H1 (cell line): Measurements from ENCODE around the gene MEGF9. TPM values are rescaled to one million over a fixed set of nuclear protein-coding genes. Genes with fewer than 3 reads are reported as not detected.

Experiments
- CTCF ChIA-PET: fragments of 300-600 bp; sonication (Branson Sonifier 250); formaldehyde crosslinking; loops from one replicate; lab custom pipeline; 2021; ENCODE audit not compliant: partially characterized antibody; lab: Charles Lee
- POLR2A ChIA-PET: fragments of 300-600 bp; sonication (Branson Sonifier 250); formaldehyde crosslinking; loops from one replicate; lab custom pipeline; 2021; ENCODE audit warnings: inconsistent platforms; ENCODE audit not compliant: partially characterized antibody; lab: Charles Lee
- DNase-seq, 2 experiments: peaks; one replicate each; pipeline versions ENCODE4 v3.0.0 to v3.0.0-alpha.2; 2010 to 2022; ENCODE audit warnings: low spot score in 2 of 2, low read depth in 1 of 2, mixed read lengths in 1 of 2
- FAIRE-seq: peaks from 2 replicates; lab custom pipeline; 2011; peaks lifted over from hg19 to GRCh38; lab: Jason Lieb, UNC
- H2AFZ ChIP-seq: 2 replicates; pipeline ENCODE4 v1.8.1; 2012; ENCODE audit warnings: low read length, inconsistent platforms
- H2AK5ac ChIP-seq: 2 replicates; pipeline ENCODE4 v1.6.1; 2013; ENCODE audit warnings: low read depth, low read length
- H2BK120ac ChIP-seq: replicated peaks from 2 replicates; pipeline ENCODE3; 2013; ENCODE audit warnings: low read depth, low read length, inconsistent platforms
- H2BK12ac ChIP-seq: 2 replicates; pipeline ENCODE4 v1.6.1; 2013; ENCODE audit warnings: low read depth, low read length
- H2BK15ac ChIP-seq: 2 replicates; pipeline ENCODE4 v1.6.1; 2013; ENCODE audit warnings: low read length
- H2BK20ac ChIP-seq: 2 replicates; pipeline ENCODE4 v1.6.1; 2013; ENCODE audit warnings: low read length
- H2BK5ac ChIP-seq: 2 replicates; pipeline ENCODE4 v1.6.1; 2013; ENCODE audit warnings: low read depth, low read length
- H3K14ac ChIP-seq: 2 replicates; pipeline ENCODE4 v1.6.1; 2013; ENCODE audit warnings: inconsistent platforms; ENCODE audit not compliant: insufficient read length
- H3K18ac ChIP-seq: 2 replicates; pipeline ENCODE4 v1.6.1; 2013; ENCODE audit warnings: low read length; ENCODE audit errors: extremely low read depth
- H3K23ac ChIP-seq: 2 replicates; pipeline ENCODE4 v1.6.1; 2013; ENCODE audit warnings: inconsistent platforms; ENCODE audit not compliant: insufficient read length
- H3K23me2 ChIP-seq: 2 replicates; pipeline ENCODE4 v1.6.1; 2013; ENCODE audit warnings: low read depth, low read length
- H3K27ac ChIP-seq: 2 replicates; pipeline ENCODE4 v1.6.1; 2011; ENCODE audit warnings: low read depth, low read length, inconsistent platforms
- H3K27me3 ChIP-seq, 4 experiments: replicated peaks in 1 of 4; 1 replicate in 1 of 4; 2 replicates in 3 of 4; pipeline versions ENCODE4 v1.6.1 to v1.8.1; 2011 to 2013; ENCODE audit warnings: low read length in 3 of 4, mild to moderate bottlenecking in 3 of 4, inconsistent platforms in 2 of 4, mixed read lengths in 2 of 4, moderate library complexity in 1 of 4; ENCODE audit not compliant: control insufficient read depth in 3 of 4, insufficient read depth in 3 of 4; ENCODE audit errors: extremely low read depth in 1 of 4
- H3K36me3 ChIP-seq, 4 experiments: 2 replicates each; pipeline versions ENCODE4 v1.6.1 to v1.8.1; 2011 to 2013; ENCODE audit warnings: mild to moderate bottlenecking in 4 of 4, low read length in 3 of 4, moderate library complexity in 2 of 4, control low read depth in 1 of 4, inconsistent platforms in 1 of 4; ENCODE audit not compliant: insufficient read depth in 4 of 4, control insufficient read depth in 2 of 4
- H3K4ac ChIP-seq: replicated peaks from 2 replicates; pipeline ENCODE3; 2013; ENCODE audit warnings: low read length, low read depth, mixed read lengths, inconsistent platforms; ENCODE audit not compliant: insufficient read length
- H3K4me1 ChIP-seq, 4 experiments: replicated peaks in 1 of 4; 1 replicate in 1 of 4; 2 replicates in 3 of 4; pipeline versions ENCODE4 v1.6.1 to v1.8.1; 2011 to 2013; ENCODE audit warnings: low read length in 3 of 4, inconsistent platforms in 2 of 4, mixed read lengths in 1 of 4; ENCODE audit not compliant: insufficient read depth in 4 of 4, control insufficient read depth in 3 of 4
- H3K4me2 ChIP-seq, 2 experiments: 2 replicates each; pipeline versions ENCODE4 v1.6.1 to v1.8.1; 2011 to 2013; ENCODE audit warnings: low read depth in 2 of 2, low read length in 2 of 2, control low read depth in 1 of 2, inconsistent platforms in 1 of 2, mild to moderate bottlenecking in 1 of 2; ENCODE audit not compliant: insufficient read depth in 1 of 2
- H3K4me3 ChIP-seq, 4 experiments: fragments of 200-600, 300-600 bp in 1 of 4; sonication (generic), shearing (Covaris generic), sonication (Bioruptor Twin) in 1 of 4; 2 replicates each; pipeline versions ENCODE4 v1.5.1 to v1.8.1; 2011 to 2016; ENCODE audit warnings: low read length in 4 of 4, low read depth in 3 of 4, control low read depth in 2 of 4, inconsistent platforms in 2 of 4, mild to moderate bottlenecking in 2 of 4, mixed read lengths in 1 of 4, moderate library complexity in 1 of 4; ENCODE audit not compliant: insufficient read depth in 2 of 4; ENCODE audit errors: extremely low read depth in 1 of 4
- H3K56ac ChIP-seq: replicated peaks from 2 replicates; pipeline ENCODE3; 2013; ENCODE audit warnings: low read depth, mild to moderate bottlenecking, mixed read lengths, low read length, inconsistent platforms; ENCODE audit not compliant: insufficient read length
- H3K79me1 ChIP-seq: 2 replicates; pipeline ENCODE4 v1.6.1; 2013; ENCODE audit warnings: low read depth, low read length, control low read depth
- H3K79me2 ChIP-seq, 2 experiments: 2 replicates each; pipeline versions ENCODE4 v1.6.1 to v1.8.1; 2012 to 2013; ENCODE audit warnings: low read length in 2 of 2, mild to moderate bottlenecking in 2 of 2, inconsistent platforms in 1 of 2; ENCODE audit not compliant: insufficient read depth in 2 of 2, control insufficient read depth in 1 of 2
- H3K9ac ChIP-seq, 4 experiments: replicated peaks in 1 of 4; 1 replicate in 1 of 4; 2 replicates in 3 of 4; pipeline versions ENCODE4 v1.6.1 to v1.8.1; 2011 to 2013; ENCODE audit warnings: low read depth in 3 of 4, low read length in 3 of 4, control low read depth in 2 of 4, mild to moderate bottlenecking in 2 of 4, moderate library complexity in 2 of 4, inconsistent platforms in 1 of 4; ENCODE audit errors: extremely low read depth in 1 of 4
- H3K9me3 ChIP-seq, 2 experiments: 2 replicates each; pipeline versions ENCODE4 v1.6.1 to v1.8.1; 2012 to 2013; ENCODE audit warnings: mild to moderate bottlenecking in 2 of 2, moderate library complexity in 2 of 2, control low read depth in 1 of 2, inconsistent platforms in 1 of 2, low read depth in 1 of 2, low read length in 1 of 2, mixed read lengths in 1 of 2; ENCODE audit not compliant: insufficient read depth in 2 of 2
- H4K20me1 ChIP-seq, 2 experiments: replicated peaks in 1 of 2; 2 replicates each; pipeline versions ENCODE3 to v1.8.1; 2011 to 2013; ENCODE audit warnings: inconsistent platforms in 2 of 2, low read length in 2 of 2, mild to moderate bottlenecking in 1 of 2; ENCODE audit not compliant: insufficient read depth in 2 of 2, control insufficient read depth in 1 of 2
- H4K5ac ChIP-seq: 2 replicates; pipeline ENCODE4 v1.6.1; 2013; ENCODE audit warnings: low read length, low read depth, mixed read lengths, inconsistent platforms; ENCODE audit not compliant: insufficient read length
- H4K8ac ChIP-seq: 2 replicates; pipeline ENCODE4 v1.8.0; 2013; ENCODE audit warnings: mild to moderate bottlenecking, moderate library complexity, low read length, inconsistent platforms; ENCODE audit not compliant: insufficient read depth; ENCODE audit errors: extremely low read depth
- H4K91ac ChIP-seq: replicated peaks from 2 replicates; pipeline ENCODE3; 2013; ENCODE audit warnings: low read length, mixed read lengths, inconsistent platforms; ENCODE audit not compliant: insufficient read length
- CHD1 ChIP-seq: IDR thresholded peaks from 2 replicates; pipeline ENCODE4 v1.6.1; 2012; ENCODE audit warnings: low read depth, low read length, improper control_type of control experiment
- CHD2 ChIP-seq: IDR thresholded peaks from 2 replicates; pipeline ENCODE4 v1.6.1; 2012; ENCODE audit warnings: low read length, improper control_type of control experiment
- EP300 ChIP-seq, 2 experiments: IDR thresholded peaks; 1 replicate in 1 of 2; 2 replicates in 1 of 2; pipeline ENCODE4 v1.6.1; 2011 to 2012; ENCODE audit warnings: low read depth in 2 of 2, low read length in 2 of 2, mild to moderate bottlenecking in 2 of 2, borderline replicate concordance in 1 of 2, inconsistent platforms in 1 of 2, moderate library complexity in 1 of 2
- EZH2 ChIP-seq: fragments of 200-600 bp; sonication (generic); IDR thresholded peaks from 2 replicates; pipeline ENCODE4 v1.7.1; 2012; ENCODE audit warnings: low read depth, mild to moderate bottlenecking, moderate library complexity, low read length, inconsistent platforms; ENCODE audit not compliant: severe bottlenecking
- GABPA ChIP-seq: IDR thresholded peaks from 2 replicates; pipeline ENCODE4 v1.6.1; 2011; ENCODE audit warnings: mild to moderate bottlenecking, low read length, moderate library complexity, borderline replicate concordance; ENCODE audit not compliant: insufficient read depth
- JUN ChIP-seq: IDR thresholded peaks from 2 replicates; pipeline ENCODE4 v1.6.1; 2011; ENCODE audit warnings: low read depth, mild to moderate bottlenecking, improper control_type of control experiment, low read length
- JUND ChIP-seq: IDR thresholded peaks from 2 replicates; pipeline ENCODE4 v1.6.1; 2011; ENCODE audit warnings: mild to moderate bottlenecking, improper control_type of control experiment, low read length
- PHF8 ChIP-seq: fragments of 200-600 bp; sonication (generic); conservative IDR thresholded peaks from 2 replicates; pipeline ENCODE4 v1.7.1; 2012; ENCODE audit warnings: low read depth, mild to moderate bottlenecking, inconsistent platforms, low read length, moderate library complexity
- RAD21 ChIP-seq, 2 experiments: IDR thresholded peaks in 1 of 2; conservative IDR thresholded peaks in 1 of 2; 2 replicates each; pipeline ENCODE4 v1.6.1; 2011; ENCODE audit warnings: low read depth in 2 of 2, low read length in 2 of 2, improper control_type of control experiment in 1 of 2, inconsistent platforms in 1 of 2, mild to moderate bottlenecking in 1 of 2, moderate library complexity in 1 of 2
- RBBP5 ChIP-seq: IDR thresholded peaks from 2 replicates; pipeline ENCODE4 v1.7.1; 2012; ENCODE audit warnings: low read depth, mild to moderate bottlenecking, inconsistent platforms, low read length, moderate library complexity, borderline replicate concordance
- YY1 ChIP-seq: IDR thresholded peaks from 2 replicates; pipeline ENCODE4 v1.6.1; 2011; ENCODE audit warnings: low read depth, mild to moderate bottlenecking, low read length
- polyA plus RNA-seq, 7 experiments: library from polyadenylated mRNA; depleted of rRNA in 3 of 7; stranded (reverse) in 5 of 7; unstranded in 2 of 7; fragments of >200 nt in 5 of 7; fragments of 200-250 nt in 2 of 7; gene quantifications; 1 replicate in 5 of 7; 2 replicates in 1 of 7; 4 replicates in 1 of 7; pipeline versions ENCODE4 v1.2.1 to v1.2.3, GENCODE V29; 2011 to 2013; ENCODE audit warnings: missing spikeins in 2 of 7, mixed read lengths in 2 of 7
- total RNA-seq: library from RNA; stranded (reverse); fragmentation: NEBNext Ultra II Directional; extraction: Animal tissue kit (Norgen Biotek cat#: 25700); gene quantifications from 2 replicates; pipeline ENCODE4 v1.2.1, GENCODE V29; 2021

The MEGF9 gene
- total and polyA plus RNA-seq, 2 of the 8 experiments (the other 6 are each of a cell fraction or from before 2014, with no cell fraction given): 0.45 to 1.8 TPM

DNA sequence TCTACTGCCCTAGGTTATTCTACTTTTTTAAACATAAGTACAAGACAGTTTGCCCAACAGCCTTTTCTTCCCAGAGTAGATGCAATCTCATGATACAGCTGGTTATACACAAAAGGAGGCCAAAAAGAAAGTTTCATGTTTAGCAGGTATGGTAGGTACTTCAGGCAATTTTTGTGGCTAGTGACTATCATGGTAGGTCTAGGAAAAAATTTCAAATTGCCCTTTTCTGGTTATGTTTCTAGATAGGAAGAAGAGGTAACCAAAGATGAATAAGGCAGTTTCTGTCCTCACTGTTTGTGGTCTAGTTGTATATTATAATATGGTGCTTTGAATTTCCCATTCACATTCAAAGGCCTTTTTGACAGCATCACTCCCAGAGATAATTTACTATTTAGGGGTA lies 19.7 kb downstream of the MEGF9 start:
- H4K91ac ChIP-seq: no peak overlapping the region
- no peak overlapping the region for H2BK120ac ChIP-seq
- FAIRE-seq: no peak
- no peak overlapping the region for H2AK5ac ChIP-seq
- H3K27me3 ChIP-seq: peaks cover 54 to 86% (median 77%) of the 10 kb centered on the region in 4 experiments
- no peak overlapping the region for H2BK5ac ChIP-seq
- no peaks in the 10 kb centered on the region for H3K4me1 ChIP-seq
- no peak overlapping the region for H3K4me3 ChIP-seq
- H3K23me2 ChIP-seq: no peaks in the 10 kb centered on the region
- H3K9ac ChIP-seq: no peak overlapping the region
- H3K4ac ChIP-seq: no peak overlapping the region
- no peak overlapping the region for H4K8ac ChIP-seq
- no peak overlapping the region for H3K14ac ChIP-seq
- no peak overlapping the region for H2BK20ac ChIP-seq
- CTCF ChIA-PET: no interaction called here
- peaks cover 13 to 16% of the 10 kb centered on the region in 2 experiments for H4K20me1 ChIP-seq
- H3K27ac ChIP-seq: no peak overlapping the region
- no peak overlapping the region for H2BK12ac ChIP-seq
- H3K4me2 ChIP-seq: no peak overlapping the region
- H4K5ac ChIP-seq: no peak overlapping the region
- H3K23ac ChIP-seq: no peak overlapping the region
- H3K79me1 ChIP-seq: no peaks in the 10 kb centered on the region; the same call in 1 of the 2 replicates
- no peaks in the 10 kb centered on the region for H3K36me3 ChIP-seq
- POLR2A ChIA-PET: interaction anchor here (1.4 kb wide), 1 partner anchor 14 kb away, joined by 3 read pairs; no protein-coding TSS in a partner anchor
- no peak overlapping the region for H2AFZ ChIP-seq
- TF ChIP-seq JUND: no peak
- no peak for TF ChIP-seq YY1
- TF ChIP-seq GABPA: no peak
- no peak for TF ChIP-seq RAD21 (IDR thresholded peaks at IDR 0.05 in 1 of 2, conservative IDR thresholded peaks at IDR 0.05 in 1 of 2; ENCODE audit: low read depth in 2 of 2, low read length in 2 of 2)
- TF ChIP-seq CHD1: no peak
- no peak for TF ChIP-seq PHF8
- TF ChIP-seq JUN: no peak
- no peak for TF ChIP-seq RBBP5
- no peak for TF ChIP-seq EP300 (IDR thresholded peaks at IDR 0.05; ENCODE audit: borderline replicate concordance in 1 of 2, low read depth in 2 of 2, low read length in 2 of 2)
- TF ChIP-seq CHD2: no peak
- TF ChIP-seq EZH2: no peak
- TF ChIP-seq, all 59 proteins: peak for 0
- Histone ChIP-seq H3K56ac (no peak overlapping the region), H3K9me3 (no peaks in the 10 kb centered on the region), H2BK15ac (no peak overlapping the region), H3K18ac (no peak overlapping the region), H3K79me2 (no peaks in the 10 kb centered on the region)
- no peak for DNase-seq
